ENCODE results near the gene CPXM1. TPM values are rescaled to one million over a fixed set of nuclear protein-coding genes. Genes with fewer than 3 reads are reported as not detected.
A peak's percentile ranks its signal among the peaks of the same experiment; 100 is the strongest.

CPXM1 gene
- total and polyA plus RNA-seq, 2 experiments from 2014 or later = 57.8 to 66.3 TPM

GRCh38 chr20:2757001-2757400 is 43.4 kb downstream of the CPXM1 start:
- H3K79me2 ChIP-seq = no peaks in the 10 kb centered on the region
- H3K4me1 ChIP-seq (ENCODE audit: insufficient read depth) = peaks cover 7% of the 10 kb centered on the region
- H3K9me2 ChIP-seq (replicated peaks; ENCODE audit: insufficient read depth) = no peaks in the 10 kb centered on the region
- H3K9me3 ChIP-seq (ENCODE audit: low read depth) = no peaks in the 10 kb centered on the region
- H3K27me3 ChIP-seq = peaks cover 21% of the 10 kb centered on the region
- H3K27ac ChIP-seq = no peak overlapping the region
- no peak overlapping the region for H3K4me3 ChIP-seq
- H3K36me3 ChIP-seq (replicated peaks; ENCODE audit: insufficient read depth, low read depth) = no peaks in the 10 kb centered on the region
- TF ChIP-seq EZH2phosphoT487 (IDR thresholded peaks at IDR 0.05; ENCODE audit: low read depth, severe bottlenecking, unreplicated experiment) = no peak
- TF ChIP-seq CTCF (IDR thresholded peaks at IDR 0.05; ENCODE audit: poor library complexity) = no peak
- no peak for TF ChIP-seq EZH2 (IDR thresholded peaks at IDR 0.05; ENCODE audit: borderline replicate concordance)
- 94% methylated on average over 5 of the region's 5 CpGs for WGBS (ENCODE audit: low lambda C conversion rate, missing lambda C conversion rate)
- no peak overlapping the region for H3K4me2 ChIP-seq
- no peak overlapping the region for H2AFZ ChIP-seq
- no peak for DNase-seq (ENCODE audit: low spot score)
- H4K20me1 ChIP-seq (ENCODE audit: insufficient read depth, poor library complexity, severe bottlenecking) = no peaks in the 10 kb centered on the region

- H3K36me3 ChIP-seq (replicated peaks; ENCODE audit: insufficient read depth, low read depth) = no peaks in the 10 kb centered on the region
- H3K9me2 ChIP-seq (replicated peaks; ENCODE audit: insufficient read depth) = no peaks in the 10 kb centered on the region
- 35% methylated on average over 5 of the region's 5 CpGs for WGBS (ENCODE audit: low lambda C conversion rate, missing lambda C conversion rate)
- H4K20me1 ChIP-seq (ENCODE audit: insufficient read depth, poor library complexity, severe bottlenecking) = no peaks in the 10 kb centered on the region
- no peaks in the 10 kb centered on the region for H3K9me3 ChIP-seq (ENCODE audit: low read depth)
- H3K4me2 ChIP-seq = no peak overlapping the region
- peak; percentile 58 for TF ChIP-seq CTCF (IDR thresholded peaks at IDR 0.05; ENCODE audit: poor library complexity)
- no peak for TF ChIP-seq EZH2phosphoT487 (IDR thresholded peaks at IDR 0.05; ENCODE audit: low read depth, severe bottlenecking, unreplicated experiment)
- no peak for TF ChIP-seq EZH2 (IDR thresholded peaks at IDR 0.05; ENCODE audit: borderline replicate concordance)
- H3K79me2 ChIP-seq = no peaks in the 10 kb centered on the region
- peak; percentile 47 for DNase-seq (ENCODE audit: low spot score)
- H3K27me3 ChIP-seq = peaks cover 24% of the 10 kb centered on the region
- H3K4me1 ChIP-seq (ENCODE audit: insufficient read depth) = peaks cover 14% of the 10 kb centered on the region
- no peak overlapping the region for H3K4me3 ChIP-seq
- no peak overlapping the region for H3K27ac ChIP-seq
- H2AFZ ChIP-seq = no peak overlapping the region
Observed at GRCh38 chr20:2756056-2756611, 44.3 kb downstream of the CPXM1 start.

GRCh38 chr20:2755451-2756055 is 44.9 kb downstream of the CPXM1 start:
- 76% methylated on average over 2 of the region's 18 CpGs for WGBS (ENCODE audit: low lambda C conversion rate, missing lambda C conversion rate)

More at GRCh38 chr20:2755451-2756055, 44.9 kb downstream of the CPXM1 start:
- Histone ChIP-seq H3K9me2 (replicated peaks; ENCODE audit: insufficient read depth) (no peaks in the 10 kb centered on the region), H4K20me1 (ENCODE audit: insufficient read depth, poor library complexity, severe bottlenecking) (no peaks in the 10 kb centered on the region), H3K4me1 (ENCODE audit: insufficient read depth) (peaks cover 20% of the 10 kb centered on the region), H3K27me3 (peaks cover 28% of the 10 kb centered on the region), H3K79me2 (no peaks in the 10 kb centered on the region), H2AFZ (no peak overlapping the region), H3K27ac (no peak overlapping the region), H3K36me3 (replicated peaks; ENCODE audit: insufficient read depth, low read depth) (no peaks in the 10 kb centered on the region), H3K4me3 (no peak overlapping the region), H3K4me2 (no peak overlapping the region), H3K9me3 (ENCODE audit: low read depth) (no peaks in the 10 kb centered on the region)
- TF ChIP-seq EZH2phosphoT487 (IDR thresholded peaks at IDR 0.05; ENCODE audit: low read depth, severe bottlenecking, unreplicated experiment) (no peak), CTCF (IDR thresholded peaks at IDR 0.05; ENCODE audit: poor library complexity) (no peak), EZH2 (IDR thresholded peaks at IDR 0.05; ENCODE audit: borderline replicate concordance) (no peak)
- no peak for DNase-seq (ENCODE audit: low spot score)

All from hepatocyte (in vitro differentiated cells).